ENCODE measurements around the gene PHACTR1.
A peak's percentile ranks its signal among the peaks of the same experiment; 100 is the strongest.

Gene PHACTR1

GRCh38 chr6:13248584-13248985 is 532.0 kb downstream of the PHACTR1 start:
- DNase-seq = no peak

GRCh38 chr6:13248994-13249393 is 532.4 kb downstream of the PHACTR1 start:
- DNase-seq = no peak

DNA sequence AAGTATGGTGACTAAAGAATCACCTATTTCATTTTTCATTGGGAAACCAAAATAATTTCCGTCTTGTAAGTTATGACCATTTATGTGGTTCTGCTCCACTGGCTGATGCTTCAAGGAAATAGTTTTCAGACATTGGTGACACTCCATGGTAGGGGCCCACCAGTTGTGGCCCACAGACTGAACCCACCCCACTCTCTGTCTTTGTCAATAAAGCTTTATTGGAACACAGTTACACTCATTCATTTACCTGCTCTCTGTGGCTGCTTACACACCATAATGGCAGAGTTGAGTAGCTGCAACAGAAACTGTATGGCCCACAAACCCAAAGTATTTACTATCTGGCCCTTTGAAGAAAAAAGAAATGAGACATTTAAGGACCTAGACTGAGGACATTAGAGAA is 533.2 kb downstream of the PHACTR1 start:
- DNase-seq = no peak

GRCh38 chr6:13250703-13251102 is 534.1 kb downstream of the PHACTR1 start:
- DNase-seq = no peak

DNA sequence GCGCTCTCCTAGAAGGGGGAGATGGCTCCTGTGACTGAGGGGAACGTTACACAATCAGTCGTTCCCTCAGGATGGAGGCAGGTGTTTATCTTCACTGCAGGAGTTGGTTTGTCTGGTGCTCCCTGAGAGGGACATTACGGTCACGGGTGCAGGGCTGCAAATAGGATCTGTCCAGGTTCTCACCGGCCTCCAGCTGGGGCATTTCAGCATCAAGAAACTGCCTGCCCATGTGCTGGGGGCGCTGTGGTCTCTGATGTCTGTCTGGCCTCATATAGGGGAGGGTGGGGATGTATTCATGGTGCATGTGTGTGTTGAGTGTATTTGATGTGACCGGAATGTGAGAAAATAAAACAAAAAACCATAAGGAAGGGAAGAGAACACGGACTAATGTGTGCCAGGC is 534.7 kb downstream of the PHACTR1 start:
- DNase-seq = no peak

DNA sequence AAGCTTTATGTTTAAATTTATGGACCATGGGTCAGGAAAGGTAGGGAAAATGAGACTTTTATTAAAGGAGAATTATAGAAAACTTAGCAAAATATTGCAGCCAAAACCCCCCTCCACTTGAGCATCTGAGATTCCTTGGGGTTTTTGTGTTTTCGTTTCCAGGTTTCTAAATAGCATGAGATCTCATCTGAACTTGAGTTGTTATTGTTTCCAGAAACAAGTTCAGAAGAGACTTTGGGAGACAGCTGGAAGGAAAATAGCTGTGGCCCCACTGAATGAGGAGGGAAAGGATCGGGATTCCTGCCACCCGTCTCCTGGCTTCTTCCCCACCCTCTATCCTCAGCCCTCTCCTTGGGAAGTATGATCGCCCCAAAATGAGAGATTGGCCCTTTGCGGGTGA is 536.2 kb downstream of the PHACTR1 start:
- no peak for DNase-seq

DNA sequence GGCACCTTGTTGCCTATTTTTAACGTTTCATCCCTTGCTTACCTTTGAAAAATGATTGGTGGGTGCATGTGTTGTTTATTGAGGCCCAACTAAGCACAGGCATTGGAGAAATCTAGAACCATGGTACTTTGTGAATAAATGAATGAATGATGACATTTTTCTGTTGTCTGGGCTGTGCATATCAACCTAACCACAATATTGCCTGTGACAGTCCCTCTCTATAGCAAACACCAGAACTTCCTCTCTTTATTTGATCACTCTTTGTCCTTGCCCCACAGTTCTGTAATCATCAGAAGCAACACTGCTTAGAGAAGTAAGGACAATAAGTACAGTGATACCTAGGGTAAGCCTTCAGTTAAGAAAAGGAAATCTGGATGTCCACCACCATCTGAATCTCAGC is 536.7 kb downstream of the PHACTR1 start:
- no peak for DNase-seq

GRCh38 chr6:13256266-13257001 is 539.9 kb downstream of the PHACTR1 start:
- no peak for DNase-seq

- no peak for DNase-seq
Measured at GRCh38 chr6:13259393-13259792, 542.8 kb downstream of the PHACTR1 start.

DNA sequence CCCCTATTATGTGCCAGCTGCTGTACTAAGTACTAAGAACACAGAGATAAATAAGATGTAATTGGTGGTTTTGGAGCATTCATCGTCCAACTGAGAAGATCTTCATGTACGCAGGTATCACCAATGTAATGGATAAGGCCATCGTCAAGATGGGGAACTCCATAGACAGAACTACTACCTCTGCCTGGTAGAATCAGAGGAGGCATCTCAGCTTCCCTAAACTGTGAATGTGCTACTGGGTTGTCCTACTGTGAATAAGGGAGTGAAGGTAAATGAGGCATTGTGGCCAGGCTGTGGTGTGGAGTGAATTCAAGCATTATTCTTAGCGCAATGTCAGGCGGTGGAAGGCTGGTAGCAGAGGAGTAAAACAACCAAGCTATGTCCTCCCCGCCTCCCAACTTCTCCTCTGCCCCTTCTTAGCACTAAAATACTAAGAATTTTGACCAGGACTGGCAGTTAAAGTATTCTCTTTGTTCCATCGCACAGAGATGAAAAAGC is 543.6 kb downstream of the PHACTR1 start:
- no peak for DNase-seq

- no peak for DNase-seq
Measured at GRCh38 chr6:13260831-13261230, 544.3 kb downstream of the PHACTR1 start.

DNA sequence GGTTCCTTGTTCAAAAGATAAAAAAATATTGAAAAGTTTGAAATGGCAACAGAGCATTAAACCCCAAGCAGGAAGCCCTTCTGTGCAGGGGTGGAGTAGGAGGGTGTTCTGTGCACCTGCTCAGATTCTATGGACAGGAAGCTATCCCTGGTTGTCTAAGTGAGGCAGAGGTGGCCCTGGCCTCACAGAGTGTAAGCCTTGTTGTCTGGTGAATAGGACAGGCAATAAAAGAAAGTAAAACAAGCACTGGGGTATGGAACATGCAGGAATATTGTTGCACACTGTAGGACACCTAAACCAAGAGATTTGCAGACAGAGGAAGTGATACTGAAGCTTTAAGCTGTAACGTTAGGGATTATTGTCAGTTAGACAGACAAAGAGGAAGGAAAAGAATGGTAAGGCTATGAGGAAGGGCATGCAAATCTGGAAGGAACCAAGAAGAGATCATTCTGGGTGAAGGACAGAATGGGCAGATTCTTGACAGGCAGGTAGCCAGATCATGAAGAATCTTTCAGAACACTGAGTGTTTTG is 545.0 kb downstream of the PHACTR1 start:
- peak in 2 of 6 experiments; percentile 6 to 15 for DNase-seq

GRCh38 chr6:13262302-13263230 is 546.0 kb downstream of the PHACTR1 start:
- no peak for DNase-seq

DNA sequence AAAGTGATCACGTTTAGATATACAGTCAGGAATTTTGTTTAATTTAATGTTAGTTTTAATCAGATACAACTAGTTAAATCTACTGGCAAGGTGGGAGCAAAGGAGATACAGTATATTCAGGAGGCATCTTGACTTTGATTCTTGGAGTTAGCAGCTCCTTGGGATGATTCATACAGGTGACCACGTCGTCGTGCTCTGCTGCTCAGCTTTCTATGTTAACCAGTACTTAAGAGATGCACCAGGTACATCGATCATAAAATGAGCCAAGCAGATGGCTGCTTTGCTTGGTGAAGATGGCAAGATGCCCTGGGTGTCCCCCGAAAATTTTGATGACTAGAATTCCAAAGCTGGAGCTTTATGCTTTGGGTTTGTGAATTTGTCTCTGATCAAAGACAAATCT is 547.1 kb downstream of the PHACTR1 start:
- DNase-seq = no peak

GRCh38 chr6:13267142-13267651 is 550.6 kb downstream of the PHACTR1 start:
- no peak for DNase-seq

DNA sequence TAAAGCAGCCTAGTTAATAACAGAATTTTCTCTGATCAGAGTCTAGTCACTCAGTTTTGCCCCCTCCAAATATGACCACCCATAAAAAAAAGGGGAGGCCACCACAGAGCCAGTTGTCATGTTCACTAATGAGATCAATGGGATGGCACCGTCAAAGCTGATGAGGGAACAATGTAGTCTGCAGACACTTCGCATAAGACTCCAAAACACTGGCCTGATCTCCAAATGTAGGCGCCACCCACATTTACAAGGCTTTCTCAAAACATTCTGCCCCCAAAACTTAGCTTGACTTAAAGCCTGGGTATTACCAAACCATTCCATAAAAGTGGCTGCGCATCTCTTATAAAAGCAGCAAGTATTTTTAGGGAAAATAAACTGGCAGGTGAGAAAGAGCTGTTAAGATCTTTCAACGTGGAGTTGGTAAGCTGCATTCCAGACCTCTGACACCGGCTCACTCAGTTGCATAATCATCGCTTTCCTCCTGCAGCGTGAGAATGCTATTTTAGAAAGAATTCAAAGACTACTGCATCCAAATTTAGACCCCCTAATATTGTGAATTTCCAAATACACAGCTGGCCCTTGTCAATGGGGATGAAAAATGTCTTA is 552.4 kb downstream of the PHACTR1 start:
- no peak for DNase-seq

GRCh38 chr6:13272131-13273046 is 555.8 kb downstream of the PHACTR1 start:
- no peak for DNase-seq

DNA sequence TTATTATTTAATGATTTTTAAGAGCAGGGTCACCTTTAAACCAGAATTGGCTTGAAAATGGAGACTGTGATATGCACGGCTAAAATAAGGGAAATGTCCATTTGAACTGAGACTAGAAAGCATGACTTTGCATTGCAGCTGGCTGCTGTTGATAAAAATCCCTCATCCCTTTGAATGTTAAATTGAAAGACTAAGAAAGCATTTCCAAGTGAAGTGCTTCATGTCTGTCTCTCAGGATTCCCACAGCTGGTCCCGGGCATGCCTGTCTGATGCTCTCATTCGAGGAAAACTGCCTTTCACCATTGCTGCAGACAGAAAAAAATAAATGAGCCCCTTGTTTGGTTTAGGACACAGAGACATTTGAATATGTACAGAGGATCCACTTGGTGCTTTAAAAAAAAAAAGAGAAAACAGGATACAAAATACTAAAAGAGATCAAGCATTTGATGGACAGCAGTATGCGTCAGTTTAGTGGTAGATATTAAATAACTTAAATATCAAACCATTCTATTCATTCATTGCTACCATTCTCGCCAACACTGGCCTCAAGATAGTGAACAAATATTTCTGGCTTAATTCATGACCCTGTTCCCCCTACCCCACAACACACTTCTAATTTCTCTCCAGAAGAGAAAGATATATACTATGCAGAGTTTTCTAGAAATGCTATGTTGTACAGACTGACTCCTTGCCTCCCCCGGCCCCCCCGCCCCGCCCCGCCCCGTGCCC is 556.8 kb downstream of the PHACTR1 start:
- no peak for DNase-seq

GRCh38 chr6:13273931-13274706 is 557.6 kb downstream of the PHACTR1 start:
- peak; percentile 13 to 46 (median 24) for DNase-seq

- DNase-seq = no peak
Measured at GRCh38 chr6:13274707-13275434, 558.3 kb downstream of the PHACTR1 start.

Data from stimulated activated naive CD4-positive, alpha-beta T cell (primary cell).